Astrocyte (in vitro differentiated cells and primary cell): ENCODE measurements around the gene GPX4. TPM values are rescaled to one million over a fixed set of nuclear protein-coding genes. Genes with fewer than 3 reads are reported as not detected.

Experiments
- DNase-seq: peaks from one replicate; pipeline ENCODE4 v3.0.0-alpha.2; 2010; ENCODE audit warnings: low read depth
- FAIRE-seq: peaks from 2 replicates; lab custom pipeline; 2011; peaks lifted over from hg19 to GRCh38; lab: Jason Lieb, UNC
- H2AFZ ChIP-seq: 2 replicates; pipeline ENCODE4 v1.6.0; 2012; ENCODE audit warnings: low read depth, low read length, inconsistent platforms
- H3K27ac ChIP-seq: 2 replicates; pipeline ENCODE4 v1.5.1; 2011; ENCODE audit warnings: low read depth, low read length, inconsistent platforms
- H3K27me3 ChIP-seq: 2 replicates; pipeline ENCODE4 v1.6.0; 2011; ENCODE audit warnings: low read length, inconsistent platforms; ENCODE audit not compliant: insufficient read depth
- H3K36me3 ChIP-seq: 2 replicates; pipeline ENCODE4 v1.5.1; 2011; ENCODE audit warnings: low read length, inconsistent platforms; ENCODE audit not compliant: insufficient read depth
- H3K4me1 ChIP-seq: 2 replicates; pipeline ENCODE4 v1.5.1; 2011; ENCODE audit warnings: low read length, inconsistent platforms; ENCODE audit not compliant: insufficient read depth
- H3K4me2 ChIP-seq: 2 replicates; pipeline ENCODE4 v1.6.0; 2012; ENCODE audit warnings: low read length, inconsistent platforms
- H3K4me3 ChIP-seq: 2 replicates; pipeline ENCODE4 v1.5.1; 2011; ENCODE audit warnings: low read depth, mild to moderate bottlenecking, low read length, inconsistent platforms; ENCODE audit not compliant: insufficient read depth
- H3K79me2 ChIP-seq: 2 replicates; pipeline ENCODE4 v1.6.0; 2012; ENCODE audit warnings: mild to moderate bottlenecking, low read length, inconsistent platforms; ENCODE audit not compliant: insufficient read depth
- H3K9ac ChIP-seq: 2 replicates; pipeline ENCODE4 v1.6.0; 2012; ENCODE audit warnings: mild to moderate bottlenecking, low read length, inconsistent platforms
- H3K9me3 ChIP-seq: 2 replicates; pipeline ENCODE4 v1.5.1; 2012; ENCODE audit warnings: low read depth, mild to moderate bottlenecking, low read length, inconsistent platforms; ENCODE audit not compliant: insufficient read depth
- H4K20me1 ChIP-seq: 2 replicates; pipeline ENCODE4 v1.6.0; 2012; ENCODE audit warnings: low read length, inconsistent platforms; ENCODE audit not compliant: insufficient read depth
- H3K27ac Mint-ChIP-seq: one replicate; pipeline ENCODE4 v1.8.0; 2021; ENCODE audit warnings: mild to moderate bottlenecking, mixed read lengths; ENCODE audit not compliant: unreplicated experiment
- H3K27me3 Mint-ChIP-seq: one replicate; pipeline ENCODE4 v1.8.0; 2021; ENCODE audit warnings: low read depth, mixed read lengths; ENCODE audit not compliant: unreplicated experiment
- H3K36me3 Mint-ChIP-seq: one replicate; pipeline ENCODE4 v1.8.0; 2021; ENCODE audit warnings: low read depth, mixed read lengths; ENCODE audit not compliant: unreplicated experiment
- H3K4me1 Mint-ChIP-seq: one replicate; pipeline ENCODE4 v1.8.0; 2021; ENCODE audit warnings: low read depth, mixed read lengths; ENCODE audit not compliant: unreplicated experiment
- H3K4me3 Mint-ChIP-seq: one replicate; pipeline ENCODE4 v1.8.0; 2021; ENCODE audit warnings: mild to moderate bottlenecking, moderate library complexity, mixed read lengths; ENCODE audit not compliant: unreplicated experiment
- H3K9me3 Mint-ChIP-seq: one replicate; pipeline ENCODE4 v1.8.0; 2021; ENCODE audit warnings: mild to moderate bottlenecking, mixed read lengths; ENCODE audit not compliant: unreplicated experiment
- EZH2 ChIP-seq: IDR thresholded peaks from 2 replicates; pipeline ENCODE4 v1.6.1; 2012; ENCODE audit warnings: mild to moderate bottlenecking, low read length, inconsistent platforms; ENCODE audit not compliant: insufficient read depth
- total RNA-seq: library from RNA; stranded (reverse); gene quantifications from 2 replicates; pipeline ENCODE4 v1.2.1, GENCODE V29; 2021
- TF ChIP-seq, protein P1 (sequence below): IDR thresholded peaks from 2 replicates; pipeline ENCODE4 v1.5.1; 2011; ENCODE audit warnings: low read depth, mild to moderate bottlenecking, inconsistent platforms, low read length, moderate library complexity; ENCODE audit not compliant: insufficient read depth

Gene GPX4
- total RNA-seq, 1 donor from 2014 or later: 325 TPM

DNA sequence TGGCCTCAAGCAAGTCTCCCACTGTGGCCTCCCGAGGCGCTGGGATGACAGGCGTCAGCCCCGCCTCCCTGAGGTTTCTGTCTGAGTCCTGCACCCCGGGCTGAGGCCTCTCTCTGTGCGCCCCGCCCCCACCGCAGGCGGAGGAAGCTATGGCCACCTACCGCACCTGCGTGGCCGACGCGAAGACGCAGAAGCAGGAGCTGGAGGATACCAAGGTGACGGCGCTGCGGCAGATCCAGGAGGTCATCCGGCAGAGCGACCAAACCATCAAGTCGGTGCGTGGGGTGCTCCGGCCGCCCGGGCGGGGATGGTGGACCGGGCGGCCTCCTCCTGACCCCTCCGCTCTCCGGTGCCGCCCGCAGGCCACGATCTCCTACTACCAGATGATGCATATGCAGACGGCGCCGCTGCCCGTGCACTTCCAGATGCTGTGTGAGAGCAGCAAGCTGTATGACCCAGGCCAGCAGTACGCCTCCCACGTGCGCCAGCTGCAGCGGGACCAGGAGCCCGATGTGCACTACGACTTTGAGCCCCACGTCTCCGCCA lies 24.2 kb upstream of the GPX4 start:
- FAIRE-seq (no peak), DNase-seq (no peak)
- Mint-ChIP-seq H3K27me3 (peaks cover 4% of the 10 kb centered on the region), H3K4me1 (no peaks in the 10 kb centered on the region), H3K4me3 (no peak overlapping the region), H3K27ac (no peak overlapping the region), H3K9me3 (no peaks in the 10 kb centered on the region), H3K36me3 (no peaks in the 10 kb centered on the region)
- Histone ChIP-seq H3K4me3 (no peak overlapping the region), H3K9me3 (no peaks in the 10 kb centered on the region), H3K9ac (no peak overlapping the region), H3K4me1 (no peaks in the 10 kb centered on the region), H3K27me3 (no peaks in the 10 kb centered on the region), H3K36me3 (no peaks in the 10 kb centered on the region), H2AFZ (no peak overlapping the region), H3K79me2 (no peaks in the 10 kb centered on the region), H4K20me1 (no peaks in the 10 kb centered on the region), H3K27ac (no peak overlapping the region), H3K4me2 (no peak overlapping the region)
- TF ChIP-seq, protein P1, sequence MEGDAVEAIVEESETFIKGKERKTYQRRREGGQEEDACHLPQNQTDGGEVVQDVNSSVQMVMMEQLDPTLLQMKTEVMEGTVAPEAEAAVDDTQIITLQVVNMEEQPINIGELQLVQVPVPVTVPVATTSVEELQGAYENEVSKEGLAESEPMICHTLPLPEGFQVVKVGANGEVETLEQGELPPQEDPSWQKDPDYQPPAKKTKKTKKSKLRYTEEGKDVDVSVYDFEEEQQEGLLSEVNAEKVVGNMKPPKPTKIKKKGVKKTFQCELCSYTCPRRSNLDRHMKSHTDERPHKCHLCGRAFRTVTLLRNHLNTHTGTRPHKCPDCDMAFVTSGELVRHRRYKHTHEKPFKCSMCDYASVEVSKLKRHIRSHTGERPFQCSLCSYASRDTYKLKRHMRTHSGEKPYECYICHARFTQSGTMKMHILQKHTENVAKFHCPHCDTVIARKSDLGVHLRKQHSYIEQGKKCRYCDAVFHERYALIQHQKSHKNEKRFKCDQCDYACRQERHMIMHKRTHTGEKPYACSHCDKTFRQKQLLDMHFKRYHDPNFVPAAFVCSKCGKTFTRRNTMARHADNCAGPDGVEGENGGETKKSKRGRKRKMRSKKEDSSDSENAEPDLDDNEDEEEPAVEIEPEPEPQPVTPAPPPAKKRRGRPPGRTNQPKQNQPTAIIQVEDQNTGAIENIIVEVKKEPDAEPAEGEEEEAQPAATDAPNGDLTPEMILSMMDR: no peak
- TF ChIP-seq EZH2: no peak

DNA sequence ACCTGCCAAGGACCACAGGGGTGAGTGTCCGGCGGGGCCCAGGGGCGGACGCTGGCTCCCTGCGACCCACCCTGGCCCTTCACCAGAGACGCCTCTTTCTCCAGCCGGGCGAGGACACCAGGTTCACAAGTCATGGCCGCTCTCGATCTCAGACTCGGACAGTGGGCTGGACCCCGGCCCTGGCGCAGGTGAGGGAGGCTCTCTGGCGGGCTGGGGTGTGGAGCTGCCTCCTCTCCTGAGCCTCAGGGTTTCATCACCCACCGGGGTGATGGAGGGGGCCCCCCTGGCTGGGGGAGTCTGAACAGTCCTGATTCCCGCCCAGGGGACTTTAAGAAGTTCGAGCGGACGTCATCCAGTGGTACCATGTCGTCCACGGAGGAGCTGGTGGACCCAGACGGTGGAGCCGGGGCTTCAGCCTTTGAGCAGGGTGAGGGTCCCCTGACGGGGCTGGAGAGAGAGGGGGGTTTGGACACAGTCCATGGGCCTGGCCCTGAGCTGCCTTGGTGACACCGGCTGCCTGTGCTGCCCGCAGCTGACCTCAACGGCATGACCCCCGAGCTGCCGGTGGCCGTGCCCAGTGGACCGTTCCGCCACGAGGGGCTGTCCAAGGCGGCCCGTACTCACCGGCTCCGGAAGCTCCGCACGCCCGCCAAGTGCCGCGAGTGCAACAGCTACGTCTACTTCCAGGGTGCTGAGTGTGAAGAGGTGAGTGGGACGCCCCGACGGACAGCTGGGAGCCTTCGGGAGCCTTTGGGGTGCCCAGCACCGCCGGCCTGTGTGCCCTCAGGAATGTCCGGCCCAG lies 23.2 kb upstream of the GPX4 start:
- H3K9me3 ChIP-seq: no peaks in the 10 kb centered on the region
- no peak overlapping the region for H3K4me3 ChIP-seq
- Mint-ChIP-seq H3K4me3 (no peak overlapping the region), H3K9me3 (no peaks in the 10 kb centered on the region), H3K27me3 (peaks cover 4% of the 10 kb centered on the region), H3K27ac (no peak overlapping the region), H3K4me1 (no peaks in the 10 kb centered on the region), H3K36me3 (peaks cover 5% of the 10 kb centered on the region)
- H4K20me1 ChIP-seq: peaks cover 3% of the 10 kb centered on the region
- H3K4me2 ChIP-seq: no peak overlapping the region
- no peaks in the 10 kb centered on the region for H3K36me3 ChIP-seq
- H3K4me1 ChIP-seq: no peaks in the 10 kb centered on the region
- no peaks in the 10 kb centered on the region for H3K27me3 ChIP-seq
- DNase-seq (no peak), FAIRE-seq (no peak)
- no peak overlapping the region for H3K27ac ChIP-seq
- no peaks in the 10 kb centered on the region for H3K79me2 ChIP-seq
- no peak overlapping the region for H2AFZ ChIP-seq
- no peak for TF ChIP-seq EZH2
- TF ChIP-seq, protein P1: no peak
- no peak overlapping the region for H3K9ac ChIP-seq
